Measurements from ENCODE around the gene P2RY6.
"Not testable (repeated sequence)": the region's sequence is repeated elsewhere in the genome, so short reads cannot be mapped to it uniquely, and the experiment has no call there.

P2RY6 gene, protein sequence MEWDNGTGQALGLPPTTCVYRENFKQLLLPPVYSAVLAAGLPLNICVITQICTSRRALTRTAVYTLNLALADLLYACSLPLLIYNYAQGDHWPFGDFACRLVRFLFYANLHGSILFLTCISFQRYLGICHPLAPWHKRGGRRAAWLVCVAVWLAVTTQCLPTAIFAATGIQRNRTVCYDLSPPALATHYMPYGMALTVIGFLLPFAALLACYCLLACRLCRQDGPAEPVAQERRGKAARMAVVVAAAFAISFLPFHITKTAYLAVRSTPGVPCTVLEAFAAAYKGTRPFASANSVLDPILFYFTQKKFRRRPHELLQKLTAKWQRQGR

GRCh38 chr11:73271936-73272679, at the start of gene P2RY6:
TSS of gene P2RY6 (plus strand) at chr11:73272338. CDS start at chr11:73296519, 24,181 bp downstream.
- no peak for DNase-seq

GRCh38 chr11:73223998-73224730, 48.0 kb upstream of the P2RY6 start:
- DNase-seq, result no peak

GRCh38 chr11:73225001-73225686, 47.0 kb upstream of the P2RY6 start:
- no peak for DNase-seq

DNA sequence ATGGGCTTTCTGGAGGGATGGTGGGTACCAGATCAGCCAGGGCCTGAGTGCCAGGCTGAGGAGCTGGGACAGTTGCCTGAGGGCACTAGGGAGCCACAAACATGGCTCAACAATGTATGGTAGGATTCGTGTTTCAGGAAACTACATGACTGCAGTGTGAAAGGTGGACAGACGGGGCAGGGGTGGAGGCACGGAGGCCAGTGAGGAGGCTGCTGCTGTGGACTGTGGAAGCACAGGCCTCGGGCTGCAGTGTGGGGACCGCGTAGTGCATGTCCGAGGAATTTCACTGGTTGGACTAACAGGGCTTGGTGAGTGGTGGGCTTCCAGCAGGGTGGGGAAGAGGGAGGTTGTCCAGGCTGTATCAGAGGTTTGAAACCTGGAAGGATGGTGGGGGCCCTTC, 46.3 kb upstream of the P2RY6 start:
- DNase-seq, result no peak

DNA sequence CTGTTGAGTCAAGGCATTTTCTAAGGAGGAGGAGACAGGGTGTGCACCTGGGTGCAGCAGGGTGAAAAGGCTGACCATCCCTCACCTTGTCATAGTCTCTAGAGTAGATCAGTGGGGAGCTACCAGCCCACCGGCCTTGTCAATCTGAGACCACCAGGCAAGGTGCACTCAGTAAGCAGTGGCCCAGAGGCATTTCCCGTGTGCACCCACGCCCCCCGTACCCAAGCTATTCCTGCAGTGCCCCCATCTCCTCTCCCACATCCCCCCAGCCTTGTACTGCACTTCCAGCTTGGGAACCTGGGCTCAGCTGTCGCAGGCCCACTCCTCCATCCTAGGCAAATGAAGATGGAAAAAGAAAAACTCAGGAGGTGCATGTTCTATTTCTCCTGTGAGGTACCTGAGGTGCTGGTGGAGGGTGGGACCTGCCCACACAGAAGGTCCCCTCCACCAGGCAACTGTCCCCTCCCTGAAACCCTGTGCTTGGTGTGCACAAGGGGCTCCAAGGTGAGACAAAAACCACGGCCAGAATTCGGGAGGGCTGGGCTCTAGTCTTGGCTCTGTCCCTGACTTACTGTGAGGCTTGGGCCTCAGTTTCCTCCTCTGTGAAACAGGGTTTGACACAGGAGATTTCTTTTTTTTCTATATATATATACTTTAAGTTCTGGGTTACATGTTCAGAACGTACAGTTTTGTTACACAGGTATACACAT, 45.7 kb upstream of the P2RY6 start:
- DNase-seq, result no peak

GRCh38 chr11:73227571-73228211, 44.4 kb upstream of the P2RY6 start:
- no peak for DNase-seq

DNA sequence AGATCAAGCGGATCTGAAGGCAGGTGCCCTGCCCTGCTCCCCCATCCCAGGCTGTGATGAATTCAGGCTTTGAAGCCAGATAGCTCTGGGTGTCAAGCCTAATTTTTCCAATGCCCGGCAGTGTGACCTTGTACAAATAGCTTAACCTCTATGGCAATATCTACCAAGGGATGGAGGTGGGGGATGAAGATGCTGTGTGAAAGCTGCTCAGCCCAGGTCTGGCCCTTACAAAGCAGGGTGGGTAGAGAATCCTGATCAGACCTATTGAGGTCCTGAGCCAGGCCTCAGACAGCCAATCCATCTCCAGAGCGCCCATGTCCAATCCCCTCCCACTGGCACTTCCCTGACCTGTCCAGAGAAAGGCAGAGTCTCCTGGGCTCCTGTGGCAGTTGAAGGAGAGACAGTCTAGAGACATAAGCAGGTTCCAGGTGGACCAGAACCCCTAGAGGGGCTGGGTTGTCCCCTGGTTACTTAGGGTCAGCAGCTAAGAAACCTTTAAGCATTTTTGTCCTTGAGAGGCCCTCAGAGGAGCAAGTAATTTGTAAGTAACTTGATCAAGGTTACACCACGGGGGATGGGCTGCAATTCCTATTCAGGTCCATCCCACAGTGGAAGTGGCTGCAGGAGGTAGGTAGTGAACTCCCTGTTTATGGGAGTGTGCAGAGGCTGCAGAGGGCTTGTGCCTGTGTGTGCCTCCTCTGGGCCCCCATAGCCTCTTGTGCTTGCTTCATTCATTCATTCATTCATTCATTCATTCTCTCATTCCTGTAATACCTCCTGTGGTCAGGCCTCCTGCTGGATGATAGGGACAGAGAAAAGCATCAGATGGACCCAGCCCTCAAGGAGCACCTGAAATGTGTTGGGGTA, 43.6 kb upstream of the P2RY6 start:
- DNase-seq, result no peak

DNA sequence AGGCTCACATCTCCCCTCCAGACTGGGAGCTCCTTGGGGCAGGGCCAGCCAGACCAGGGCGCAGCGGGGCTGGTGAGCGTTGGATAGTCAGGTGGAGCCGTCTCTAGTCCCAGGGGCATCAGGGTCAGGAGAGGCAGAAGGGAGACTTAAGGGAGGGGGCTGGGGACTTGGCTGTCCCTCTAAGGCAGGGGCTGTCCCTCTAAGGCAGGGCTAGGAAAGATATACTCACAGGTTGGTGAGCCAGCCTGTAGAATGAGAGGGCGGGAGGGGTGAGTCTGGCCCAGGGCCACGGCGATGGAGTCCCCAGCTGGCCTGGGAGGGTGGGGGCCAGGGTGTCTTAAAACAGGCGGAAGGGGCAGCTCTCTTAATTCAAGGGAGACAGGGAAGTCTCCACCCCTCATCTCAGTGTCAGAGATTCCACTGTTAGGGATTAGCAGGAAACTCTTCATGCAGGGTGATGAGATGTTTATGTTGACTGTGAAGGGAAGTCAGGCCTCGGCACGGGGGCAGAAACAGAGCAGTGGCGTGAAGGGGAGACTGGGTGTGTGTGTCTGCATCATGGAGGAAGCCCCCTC, 42.7 kb upstream of the P2RY6 start:
- no peak for DNase-seq

DNA sequence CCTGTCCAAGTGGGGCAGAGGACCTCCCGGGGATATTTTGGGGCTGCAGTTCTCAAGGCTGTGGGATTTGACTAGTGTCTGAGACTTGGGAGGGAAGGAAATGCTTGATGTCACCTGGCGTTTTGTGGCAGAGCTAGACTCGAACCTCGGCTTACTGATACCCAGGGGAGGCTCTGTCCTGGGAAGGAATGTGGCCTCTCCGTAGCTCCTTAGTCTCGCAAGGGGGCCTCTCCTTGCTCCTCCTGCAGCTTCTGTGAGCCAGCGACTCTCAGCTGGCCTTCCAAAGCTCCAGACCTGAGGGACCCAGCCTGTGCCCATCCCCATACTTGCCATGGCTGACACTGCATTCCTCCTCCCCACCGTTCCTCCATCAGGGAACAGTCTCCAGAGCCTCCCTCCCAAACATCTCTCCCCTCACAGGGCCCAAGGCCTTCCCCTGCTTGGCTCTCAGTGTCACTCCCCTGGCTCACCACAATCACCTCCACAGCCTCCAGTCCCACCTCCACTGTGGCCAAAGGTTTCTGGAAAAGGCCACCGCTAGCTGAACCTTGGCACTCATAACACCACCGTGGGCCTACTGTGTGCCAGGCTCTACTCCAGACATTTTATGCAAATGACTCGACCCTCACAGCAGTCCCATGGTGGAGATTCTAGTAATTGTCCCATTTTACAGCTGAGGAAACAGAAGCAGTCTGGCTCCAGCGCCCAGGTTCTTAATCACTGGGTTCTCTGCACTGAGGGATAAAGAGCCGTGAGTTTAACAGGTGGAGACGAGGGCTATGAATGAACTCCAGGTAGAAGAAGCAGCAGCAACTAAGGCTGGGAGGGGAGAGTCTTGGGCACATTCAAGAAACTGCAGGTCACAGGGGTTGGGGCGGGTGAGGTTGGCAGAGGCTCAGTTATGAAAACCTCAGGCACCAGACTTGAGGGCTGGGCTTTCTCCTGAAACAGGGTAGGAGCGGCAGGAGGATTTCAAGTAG, 42.0 kb upstream of the P2RY6 start:
- no peak for DNase-seq

DNA sequence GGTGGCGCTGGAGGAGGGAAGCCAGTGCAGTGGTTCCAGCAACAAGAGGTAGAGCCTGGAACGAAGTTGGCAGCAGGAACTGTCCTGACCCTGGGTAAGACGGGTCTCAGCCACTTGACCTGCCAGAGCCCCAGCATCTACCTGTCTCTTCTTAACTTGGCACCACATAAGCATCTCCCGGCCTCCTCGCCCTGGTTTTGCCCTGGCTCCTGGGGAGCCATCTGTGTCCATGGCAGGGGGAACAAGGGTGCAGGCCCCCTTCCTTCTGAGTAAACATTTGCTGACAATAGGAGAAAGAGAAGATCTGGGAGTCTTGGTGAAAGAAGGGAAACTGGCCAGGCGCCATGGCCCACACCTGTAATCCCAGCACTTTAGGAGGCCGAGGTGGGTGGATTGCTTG, 41.2 kb upstream of the P2RY6 start:
- DNase-seq, result no peak

DNA sequence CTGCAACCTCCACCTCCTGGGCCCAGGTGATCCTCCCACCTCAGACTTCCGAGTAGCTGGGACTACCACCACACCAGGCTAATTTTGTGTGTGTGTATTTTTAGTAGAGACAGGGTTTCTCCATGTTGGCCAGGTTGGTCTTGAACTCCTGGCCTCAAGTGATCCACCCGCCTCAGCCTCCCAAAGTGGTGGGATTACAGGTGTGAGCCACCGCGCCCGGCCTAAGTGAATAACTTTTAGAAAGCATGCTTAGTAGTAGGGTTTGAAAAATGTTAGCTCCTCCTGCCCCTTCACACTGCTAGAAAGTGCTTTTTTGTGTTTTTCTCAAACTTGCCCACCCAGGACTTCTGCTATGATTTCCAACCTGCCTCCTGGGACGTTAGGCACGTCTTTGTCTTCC, 39.7 kb upstream of the P2RY6 start:
- not testable (repeated sequence) for DNase-seq

DNA sequence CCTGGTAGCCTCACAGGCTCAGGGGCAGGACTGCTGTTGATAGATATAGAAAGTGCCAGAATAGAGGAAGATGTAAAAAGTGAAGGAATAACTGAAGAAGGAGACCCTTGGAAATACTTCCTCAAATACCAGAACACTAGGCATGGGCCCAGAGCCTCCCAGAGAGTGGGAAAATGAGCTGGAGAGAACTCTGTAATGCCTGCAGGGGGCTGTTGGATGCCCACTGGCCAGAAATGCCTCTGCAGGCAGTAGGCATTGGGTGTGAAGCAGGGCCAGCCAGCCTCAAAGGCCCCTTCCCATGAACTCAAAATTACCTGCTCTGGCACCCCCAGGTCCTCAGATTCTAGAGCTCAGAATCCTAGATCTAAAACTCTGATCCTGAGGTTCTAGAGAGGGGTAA, 38.9 kb upstream of the P2RY6 start:
- DNase-seq, result no peak

DNA sequence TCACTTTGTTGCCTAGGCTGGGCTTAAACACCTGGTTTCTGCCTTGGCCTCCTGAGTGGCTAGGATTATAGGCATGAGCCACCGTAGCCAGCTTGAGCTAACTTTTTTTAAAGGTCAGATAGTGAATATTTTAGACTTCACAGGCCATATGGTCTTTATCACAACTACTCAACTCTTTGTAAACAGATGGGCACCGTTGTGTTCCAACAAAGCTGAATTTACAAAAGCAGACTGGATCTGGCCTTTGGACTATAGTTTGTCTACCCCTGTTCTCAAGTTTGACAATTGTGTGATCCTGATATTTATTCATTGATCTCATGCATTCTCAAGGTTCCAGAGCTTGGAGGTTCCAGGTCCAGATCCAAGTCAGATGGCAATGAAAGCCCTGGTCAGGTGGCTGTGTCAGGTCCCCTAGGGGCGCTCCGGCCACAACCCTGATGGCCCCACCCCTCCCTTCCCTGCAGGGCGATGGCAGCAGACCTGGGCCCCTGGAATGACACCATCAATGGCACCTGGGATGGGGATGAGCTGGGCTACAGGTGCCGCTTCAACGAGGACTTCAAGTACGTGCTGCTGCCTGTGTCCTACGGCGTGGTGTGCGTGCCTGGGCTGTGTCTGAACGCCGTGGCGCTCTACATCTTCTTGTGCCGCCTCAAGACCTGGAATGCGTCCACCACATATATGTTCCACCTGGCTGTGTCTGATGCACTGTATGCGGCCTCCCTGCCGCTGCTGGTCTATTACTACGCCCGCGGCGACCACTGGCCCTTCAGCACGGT, 38.3 kb upstream of the P2RY6 start:
- no peak for DNase-seq

- no peak for DNase-seq
Observed at GRCh38 chr11:73234471-73235181, 37.5 kb upstream of the P2RY6 start.

- no peak for DNase-seq
Observed at GRCh38 chr11:73235236-73235786, 36.8 kb upstream of the P2RY6 start.

DNA sequence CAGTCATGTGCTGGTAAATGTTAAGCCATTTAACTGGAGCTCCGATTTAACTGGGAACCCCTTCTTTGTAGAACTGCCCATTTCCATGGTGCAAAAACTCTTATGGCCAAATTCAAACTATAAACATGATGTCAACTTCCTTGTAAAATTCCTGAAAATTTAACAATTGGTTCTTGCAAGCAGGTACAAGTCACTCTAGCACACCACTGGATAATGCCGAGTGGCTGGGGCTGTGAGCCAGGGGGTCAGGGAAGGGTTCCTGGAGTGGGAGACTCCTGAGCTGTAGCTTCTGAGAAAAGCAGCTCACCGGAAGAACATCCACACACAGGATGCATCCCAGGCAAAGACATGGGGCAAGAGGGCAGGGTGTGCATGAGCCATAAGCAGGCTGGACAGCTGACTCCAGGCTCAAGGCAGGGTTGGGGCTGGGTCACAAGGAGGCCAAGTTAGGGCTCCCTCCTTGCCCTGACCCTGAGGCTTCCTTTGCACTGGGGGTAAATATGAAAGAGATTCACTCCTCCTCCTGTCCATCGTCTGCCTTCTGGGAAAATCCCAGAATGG, 35.9 kb upstream of the P2RY6 start:
- DNase-seq, result no peak

DNA sequence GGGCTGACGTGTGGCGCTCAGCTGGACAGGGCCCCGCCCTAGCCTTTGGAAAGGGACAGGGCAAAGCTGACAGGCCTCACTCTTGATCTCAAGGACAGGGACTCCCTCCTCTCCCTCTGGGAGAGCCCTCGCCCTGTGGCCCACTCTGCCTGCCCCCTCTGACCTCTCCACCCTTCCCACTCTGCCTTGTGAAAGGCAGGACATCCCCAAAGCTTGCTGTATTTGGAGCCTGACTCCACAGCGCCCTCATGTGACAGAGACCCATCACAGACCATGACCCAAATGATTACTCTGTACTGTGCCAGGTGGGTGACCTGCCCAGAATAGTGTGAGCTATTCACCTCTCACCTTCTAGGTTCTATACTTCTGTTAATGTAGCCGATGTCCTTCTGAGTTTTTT, 35.3 kb upstream of the P2RY6 start:
- DNase-seq, result peak; percentile 47
